Calu3 (cell line): ENCODE results near the gene CC2D1B. TPM values are rescaled to one million over a fixed set of nuclear protein-coding genes. Genes with fewer than 3 reads are reported as not detected.

Source experiments
- BruUV-seq: library from RNA; stranded (reverse); fragments of 400-500 nt; replicated peaks from 2 replicates; lab custom pipeline; 2021; lab: Mats Ljungman, UMichigan
- CTCF ChIA-PET: fragments of 300-600 bp; sonication (Branson Sonifier 250); formaldehyde crosslinking; loops from one replicate; lab custom pipeline; 2022; ENCODE audit warnings: antibody characterized with exemption; lab: Charles Lee
- DNase-seq: peaks from one replicate; pipeline ENCODE4 v3.0.0; 2022
- H3K27ac Mint-ChIP-seq: one replicate; pipeline ENCODE4 v1.8.0; 2022; ENCODE audit warnings: mixed read lengths; ENCODE audit not compliant: unreplicated experiment
- H3K27me3 Mint-ChIP-seq: one replicate; pipeline ENCODE4 v1.8.0; 2022; ENCODE audit warnings: mixed read lengths; ENCODE audit not compliant: unreplicated experiment
- H3K36me3 Mint-ChIP-seq: one replicate; pipeline ENCODE4 v1.8.0; 2022; ENCODE audit warnings: mild to moderate bottlenecking, moderate library complexity, mixed read lengths; ENCODE audit not compliant: insufficient read depth, unreplicated experiment
- H3K4me1 Mint-ChIP-seq: one replicate; pipeline ENCODE4 v1.8.0; 2022; ENCODE audit warnings: mild to moderate bottlenecking, low read depth, mixed read lengths; ENCODE audit not compliant: unreplicated experiment
- H3K4me3 Mint-ChIP-seq: one replicate; pipeline ENCODE4 v1.8.0; 2022; ENCODE audit warnings: mild to moderate bottlenecking, low read depth, moderate library complexity, mixed read lengths; ENCODE audit not compliant: unreplicated experiment
- H3K9me3 Mint-ChIP-seq: one replicate; pipeline ENCODE4 v1.8.0; 2022; ENCODE audit warnings: low read depth, mixed read lengths; ENCODE audit not compliant: unreplicated experiment
- intact Hi-C: fragments of 100-400 bp; cut with micrococcal nuclease; formaldehyde crosslinking; loops from one replicate; pipeline ENCODE4 v1.10.0; 2022; ENCODE audit not compliant: unreplicated experiment
- total RNA-seq: library from RNA; stranded (reverse); gene quantifications from 2 replicates; pipeline ENCODE4 v1.2.3, GENCODE V29; 2022
- TF ChIP-seq, protein P1 (sequence below): fragments of 200-600 bp; IDR thresholded peaks from one replicate; pipeline ENCODE4 v1.8.0; 2022; ENCODE audit warnings: antibody characterized with exemption; ENCODE audit not compliant: unreplicated experiment

Gene CC2D1B
- total RNA-seq, 1 experiment from 2014 or later, result 42.6 TPM

DNA sequence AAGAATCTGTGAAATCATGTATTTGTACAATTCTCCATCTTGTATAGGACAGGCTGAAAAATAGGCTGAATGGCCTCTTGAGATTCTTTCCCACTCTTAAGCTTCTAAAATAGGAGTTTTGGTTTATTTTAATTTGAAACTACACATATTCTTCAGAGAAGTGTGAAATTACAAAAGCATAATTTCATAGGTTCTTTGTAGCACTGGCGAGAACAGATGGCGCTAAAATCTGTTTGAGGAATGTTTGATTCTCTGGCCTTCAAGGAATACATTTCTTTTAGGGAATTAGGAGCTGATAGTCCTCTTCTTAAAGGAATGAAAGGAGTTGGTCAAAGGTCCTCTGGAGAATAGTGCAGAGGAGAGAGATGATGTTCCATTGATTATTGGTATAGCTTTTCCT lies 44.9 kb downstream of the CC2D1B start:
- TF ChIP-seq, protein P1, sequence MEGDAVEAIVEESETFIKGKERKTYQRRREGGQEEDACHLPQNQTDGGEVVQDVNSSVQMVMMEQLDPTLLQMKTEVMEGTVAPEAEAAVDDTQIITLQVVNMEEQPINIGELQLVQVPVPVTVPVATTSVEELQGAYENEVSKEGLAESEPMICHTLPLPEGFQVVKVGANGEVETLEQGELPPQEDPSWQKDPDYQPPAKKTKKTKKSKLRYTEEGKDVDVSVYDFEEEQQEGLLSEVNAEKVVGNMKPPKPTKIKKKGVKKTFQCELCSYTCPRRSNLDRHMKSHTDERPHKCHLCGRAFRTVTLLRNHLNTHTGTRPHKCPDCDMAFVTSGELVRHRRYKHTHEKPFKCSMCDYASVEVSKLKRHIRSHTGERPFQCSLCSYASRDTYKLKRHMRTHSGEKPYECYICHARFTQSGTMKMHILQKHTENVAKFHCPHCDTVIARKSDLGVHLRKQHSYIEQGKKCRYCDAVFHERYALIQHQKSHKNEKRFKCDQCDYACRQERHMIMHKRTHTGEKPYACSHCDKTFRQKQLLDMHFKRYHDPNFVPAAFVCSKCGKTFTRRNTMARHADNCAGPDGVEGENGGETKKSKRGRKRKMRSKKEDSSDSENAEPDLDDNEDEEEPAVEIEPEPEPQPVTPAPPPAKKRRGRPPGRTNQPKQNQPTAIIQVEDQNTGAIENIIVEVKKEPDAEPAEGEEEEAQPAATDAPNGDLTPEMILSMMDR, result no peak
- Mint-ChIP-seq H3K4me1 (no peaks in the 10 kb centered on the region), H3K4me3 (no peak overlapping the region), H3K9me3 (no peaks in the 10 kb centered on the region), H3K36me3 (no peaks in the 10 kb centered on the region), H3K27ac (no peak overlapping the region), H3K27me3 (no peaks in the 10 kb centered on the region)
- BruUV-seq, result no TSS peak
- DNase-seq, result no peak
- intact Hi-C loops, result no loop called here
- CTCF ChIA-PET, result no interaction called here

- H3K27me3 Mint-ChIP-seq, result no peaks in the 10 kb centered on the region
- TF ChIP-seq, protein P1, result no peak
- peaks cover 8% of the 10 kb centered on the region for H3K4me1 Mint-ChIP-seq
- intact Hi-C loops, result no loop called here
- H3K36me3 Mint-ChIP-seq, result no peaks in the 10 kb centered on the region
- no peaks in the 10 kb centered on the region for H3K9me3 Mint-ChIP-seq
- H3K27ac Mint-ChIP-seq, result no peak overlapping the region
- BruUV-seq, result no TSS peak
- no peak for DNase-seq
- no peak overlapping the region for H3K4me3 Mint-ChIP-seq
- CTCF ChIA-PET, result no interaction called here
These were observed 59.6 kb downstream of the CC2D1B start for GRCh38 chr1:52306227-52307006.

GRCh38 chr1:52305417-52306226 lies 60.4 kb downstream of the CC2D1B start:
- no peak for DNase-seq
- H3K9me3 Mint-ChIP-seq, result no peaks in the 10 kb centered on the region
- peaks cover 8% of the 10 kb centered on the region for H3K4me1 Mint-ChIP-seq
- no peaks in the 10 kb centered on the region for H3K27me3 Mint-ChIP-seq
- H3K4me3 Mint-ChIP-seq, result no peak overlapping the region
- no peak overlapping the region for H3K27ac Mint-ChIP-seq
- H3K36me3 Mint-ChIP-seq, result no peaks in the 10 kb centered on the region
- intact Hi-C loops, result no loop called here
- no TSS peak for BruUV-seq
- CTCF ChIA-PET, result no interaction called here
- TF ChIP-seq, protein P1, result no peak

Other genes with a start within 250 kb of the CC2D1B start
- gene ZFYVE9, start 224.1 kb downstream of the CC2D1B start, total RNA-seq, result 9.0 and 13.6 TPM in 2 replicates
- gene ORC1, start 38.2 kb upstream of the CC2D1B start, total RNA-seq, result 15.5 and 17.2 TPM in 2 replicates
- 46.7 and 52.4 TPM in 2 replicates for gene PRPF38A, start 38.4 kb upstream of the CC2D1B start, total RNA-seq
- 41.4 and 55.9 TPM in 2 replicates for gene TUT4, start 186.9 kb upstream of the CC2D1B start, total RNA-seq
- gene GPX7, start 236.2 kb upstream of the CC2D1B start, total RNA-seq, result not detected in 2 replicates